K562 (cell line): Measurements from ENCODE around the gene ULK1. TPM values are rescaled to one million over a fixed set of nuclear protein-coding genes. Genes with fewer than 3 reads are reported as not detected.

ENCODE experiments used
- ATAC-seq: fragments of 200-7000 bp; cut with Tn5 transposase; 3 replicates; pipeline ENCODE4 v1.9.1; 2020; ENCODE audit warnings: moderate library complexity
- BruUV-seq: library from RNA; stranded (reverse); fragments of 400-500 nt; replicated peaks from 2 replicates; lab custom pipeline; 2021; lab: Mats Ljungman, UMichigan
- CTCF ChIA-PET: fragments of 300-600 bp; formaldehyde crosslinking; extraction: SDS; loops from one replicate; lab custom pipeline; 2021; ENCODE audit warnings: low intra/inter-chr PET ratio; lab: Yijun Ruan, JAX
- POLR2A ChIA-PET: fragments of 300-600, 350-650 bp; sonication (Branson Sonifier 250); formaldehyde crosslinking; extraction: SDS; loops from one replicate; lab custom pipeline; 2021; ENCODE audit warnings: antibody characterized with exemption, inconsistent platforms; lab: Yijun Ruan, JAX
- DNase-seq, 4 experiments: peaks; one replicate each; pipeline versions ENCODE4 v3.0.0 to v3.0.0-alpha.2; 2011 to 2018; ENCODE audit warnings: low spot score in 3 of 4, mixed read lengths in 3 of 4; ENCODE audit errors: extremely low read depth in 1 of 4
- FAIRE-seq: peaks from 2 replicates; lab custom pipeline; 2011; peaks lifted over from hg19 to GRCh38; lab: Jason Lieb, UNC
- H2AFZ ChIP-seq: 2 replicates; pipeline ENCODE4 v1.6.0; 2011; ENCODE audit warnings: low read depth, low read length, control low read depth, inconsistent platforms
- H3K27ac ChIP-seq: fragments of 200-600 bp; 3 replicates; pipeline ENCODE4 v1.8.0; 2011; ENCODE audit warnings: low read depth, mild to moderate bottlenecking, control low read depth, inconsistent platforms, low read length, moderate library complexity, mixed read lengths; ENCODE audit errors: extremely low read depth
- H3K27me3 ChIP-seq, 2 experiments: fragments of 300-600 bp in 1 of 2; 2 replicates in 1 of 2; 3 replicates in 1 of 2; pipeline versions ENCODE4 v1.6.0 to v1.8.0; 2011; ENCODE audit warnings: inconsistent platforms in 2 of 2, low read length in 2 of 2, mild to moderate bottlenecking in 1 of 2, mixed read lengths in 1 of 2, moderate library complexity in 1 of 2; ENCODE audit not compliant: control insufficient read depth in 2 of 2, insufficient read depth in 2 of 2
- H3K36me3 ChIP-seq: fragments of 300-600 bp; 3 replicates; pipeline ENCODE4 v1.8.0; 2011; ENCODE audit warnings: mild to moderate bottlenecking, low read length, inconsistent platforms; ENCODE audit not compliant: control insufficient read depth, insufficient read depth
- H3K4me1 ChIP-seq, 2 experiments: fragments of 200-600 bp in 1 of 2; replicated peaks in 1 of 2; 2 replicates in 1 of 2; 3 replicates in 1 of 2; pipeline versions ENCODE4 v1.5.1 to v1.8.0; 2011; ENCODE audit warnings: inconsistent platforms in 2 of 2, low read length in 2 of 2, mild to moderate bottlenecking in 1 of 2, mixed read lengths in 1 of 2, moderate library complexity in 1 of 2; ENCODE audit not compliant: control insufficient read depth in 2 of 2, insufficient read depth in 2 of 2
- H3K4me2 ChIP-seq: 2 replicates; pipeline ENCODE4 v1.6.1; 2011; ENCODE audit warnings: low read length, control low read depth, inconsistent platforms, mixed read lengths; ENCODE audit not compliant: insufficient read depth
- H3K4me3 ChIP-seq: fragments of 200-600 bp; sonication (generic), shearing (Covaris generic); 2 replicates; pipeline ENCODE4 v1.5.1; 2016; ENCODE audit warnings: control low read depth, inconsistent platforms
- H3K79me2 ChIP-seq: fragments of 200-600 bp; 3 replicates; pipeline ENCODE4 v1.8.0; 2011; ENCODE audit warnings: low read length, inconsistent platforms; ENCODE audit not compliant: control insufficient read depth, insufficient read depth
- H3K9ac ChIP-seq, 2 experiments: 2 replicates each; pipeline versions ENCODE4 v1.6.0 to v1.6.1; 2011; ENCODE audit warnings: low read depth in 2 of 2, low read length in 2 of 2, control low read depth in 1 of 2, inconsistent platforms in 1 of 2, mild to moderate bottlenecking in 1 of 2, mixed read lengths in 1 of 2; ENCODE audit not compliant: insufficient read depth in 1 of 2
- H3K9me1 ChIP-seq: one replicate; pipeline ENCODE4 v1.6.0; 2011; ENCODE audit warnings: inconsistent platforms, mild to moderate bottlenecking, low read length, moderate library complexity; ENCODE audit not compliant: control insufficient read depth, insufficient read depth
- H3K9me3 ChIP-seq: replicated peaks from 2 replicates; pipeline ENCODE4 v1.5.1; 2011; ENCODE audit warnings: low read depth, low read length, inconsistent platforms; ENCODE audit not compliant: control insufficient read depth, insufficient read depth
- H4K20me1 ChIP-seq: replicated peaks from 2 replicates; pipeline ENCODE4 v1.6.1; 2011; ENCODE audit warnings: low read length, inconsistent platforms, mixed read lengths; ENCODE audit not compliant: control insufficient read depth, insufficient read depth
- FOSL1 ChIP-seq: fragments of 200-800 bp; sonication (Bioruptor generic); conservative IDR thresholded peaks from 2 replicates; pipeline ENCODE4 v1.6.1; 2016; ENCODE audit warnings: missing genetic modification characterization, missing compliant biosample characterization
- HSF4 ChIP-seq: fragments of 250-450 bp; sonication (Bioruptor Pico); IDR thresholded peaks from 2 replicates; pipeline ENCODE4 v2.1.2; 2022; ENCODE audit warnings: mild to moderate bottlenecking, moderate library complexity, borderline replicate concordance
- NFRKB ChIP-seq: fragments of 450-650 bp; IDR thresholded peaks from 2 replicates; pipeline ENCODE4 v1.6.1; 2016; ENCODE audit warnings: low read depth
- SLC30A9 ChIP-seq: fragments of 250-450 bp; sonication (Bioruptor Pico); IDR thresholded peaks from 2 replicates; pipeline ENCODE4 v1.8.0; 2022; ENCODE audit warnings: mild to moderate bottlenecking, moderate library complexity
- SMAD2 ChIP-seq: fragments of 150-350 bp; IDR thresholded peaks from 2 replicates; pipeline ENCODE4 v1.6.1; 2014; ENCODE audit warnings: low read depth, mild to moderate bottlenecking, low read length
- ZBTB33 ChIP-seq: sonication (generic); formaldehyde crosslinking; IDR thresholded peaks from 2 replicates; pipeline ENCODE4 v1.8.1; 2023; ENCODE audit warnings: mild to moderate bottlenecking, missing genetic modification reagents
- WGBS: fragments of 100-300 bp; shearing (Covaris generic); methylation state at CpG from one replicate; pipeline ENCODE4 v1.1.6; 2016; ENCODE audit warnings: low coverage, mixed read lengths; ENCODE audit not compliant: insufficient coverage; ENCODE audit errors: missing lambda C conversion rate; 5-methylcytosine and 5-hydroxymethylcytosine counted together
- in situ Hi-C: fragments of 300-500 bp; cut with MboI; formaldehyde crosslinking; loops from 4 replicates; pipeline ENCODE4 v1.15.0; 2018; ENCODE audit warnings: inconsistent platforms, mixed read lengths
- intact Hi-C: fragments of 100-400 bp; cut with micrococcal nuclease; formaldehyde crosslinking; loops from 2 replicates; pipeline ENCODE4 v1.14.2; 2022
- polyA plus RNA-seq, 8 experiments: library from polyadenylated mRNA; depleted of rRNA in 4 of 8; stranded (reverse) in 5 of 8; unstranded in 3 of 8; fragments of >200 nt; fragmentation: Nextera tagmentation in 2 of 8; fragmentation: Illumina TruSeq in 1 of 8; extraction: Ambion mirVana in 2 of 8; extraction: Trizol in 1 of 8; gene quantifications; 2 replicates each; pipeline versions ENCODE4 v1.2.1 to v1.2.3, GENCODE V29; 2011 to 2014; ENCODE audit warnings: inconsistent platforms in 1 of 8, missing spikeins in 1 of 8
- total RNA-seq, 7 experiments: library from RNA; depleted of rRNA in 6 of 7; stranded (reverse); fragments of >200 nt in 6 of 7; fragmentation: Illumina TruSeq in 2 of 7; extraction: Trizol in 2 of 7; gene quantifications; 2 replicates each; pipeline versions ENCODE4 v1.2.1 to v1.2.3, GENCODE V29; 2011 to 2021; ENCODE audit warnings: low replicate concordance in 1 of 7
- TF ChIP-seq, protein P1 (sequence below): fragments of 200-800 bp; sonication (Bioruptor generic); IDR thresholded peaks from 2 replicates; pipeline ENCODE4 v1.6.1; 2017; ENCODE audit warnings: missing genetic modification characterization, missing compliant biosample characterization
- TF ChIP-seq, protein P2 (sequence below), 2 experiments: fragments of 450-650 bp; formaldehyde crosslinking in 1 of 2; IDR thresholded peaks; 2 replicates each; pipeline versions ENCODE4 v1.4.0 to v1.6.1; 2014 to 2020; ENCODE audit warnings: mild to moderate bottlenecking in 2 of 2, borderline replicate concordance in 1 of 2, low read depth in 1 of 2

ULK1 gene
- total and polyA plus RNA-seq, 9 of the 15 experiments (the other 6 are each of a cell fraction or from before 2014, with no cell fraction given), result 0.15 to 29.4 (median 2.5) TPM

DNA sequence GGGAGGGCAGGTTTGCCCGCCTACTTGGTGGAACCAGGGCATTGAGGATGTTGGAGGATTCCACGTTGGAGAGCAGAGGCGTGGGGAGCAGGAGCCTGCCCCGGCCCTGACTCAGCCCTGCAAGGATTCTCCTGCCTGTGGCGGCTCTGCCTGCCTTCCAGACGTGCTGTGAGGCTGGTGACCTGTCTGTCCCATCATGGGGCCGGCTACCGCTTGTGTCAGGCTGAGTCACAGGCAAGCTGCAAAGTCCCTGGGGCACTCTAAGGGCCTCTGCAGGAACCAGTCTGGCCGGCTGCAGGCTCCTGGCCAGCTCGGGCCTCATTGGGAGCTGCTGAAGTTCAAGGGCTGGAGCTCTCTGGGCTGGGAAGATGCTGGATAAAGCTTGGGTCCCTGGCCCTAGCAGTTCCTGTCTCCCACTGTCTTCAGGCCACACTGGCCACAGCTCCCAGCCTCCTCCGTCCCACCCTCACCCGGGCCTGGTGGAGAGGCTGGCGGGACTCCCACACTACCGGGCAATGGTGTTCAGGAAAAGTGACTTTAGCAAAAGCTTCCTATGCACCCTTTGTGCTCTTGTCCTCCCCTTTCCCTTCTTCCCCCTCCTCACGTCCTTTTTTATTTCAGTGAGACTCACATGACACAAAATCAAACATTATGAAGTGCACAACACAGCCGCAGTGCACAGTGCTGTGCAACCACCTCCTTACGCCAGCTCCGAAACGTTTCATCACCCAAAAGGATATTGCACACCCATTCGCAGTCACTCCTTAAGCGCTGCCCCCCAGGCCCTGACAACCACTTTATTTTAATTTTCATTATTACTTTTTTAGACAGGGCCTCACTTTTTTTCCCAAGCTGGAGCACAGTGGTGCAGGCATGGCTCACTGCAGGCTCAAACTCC lies 22.0 kb upstream of the ULK1 start:
- no peaks in the 10 kb centered on the region for H3K79me2 ChIP-seq
- TF ChIP-seq, protein P1, sequence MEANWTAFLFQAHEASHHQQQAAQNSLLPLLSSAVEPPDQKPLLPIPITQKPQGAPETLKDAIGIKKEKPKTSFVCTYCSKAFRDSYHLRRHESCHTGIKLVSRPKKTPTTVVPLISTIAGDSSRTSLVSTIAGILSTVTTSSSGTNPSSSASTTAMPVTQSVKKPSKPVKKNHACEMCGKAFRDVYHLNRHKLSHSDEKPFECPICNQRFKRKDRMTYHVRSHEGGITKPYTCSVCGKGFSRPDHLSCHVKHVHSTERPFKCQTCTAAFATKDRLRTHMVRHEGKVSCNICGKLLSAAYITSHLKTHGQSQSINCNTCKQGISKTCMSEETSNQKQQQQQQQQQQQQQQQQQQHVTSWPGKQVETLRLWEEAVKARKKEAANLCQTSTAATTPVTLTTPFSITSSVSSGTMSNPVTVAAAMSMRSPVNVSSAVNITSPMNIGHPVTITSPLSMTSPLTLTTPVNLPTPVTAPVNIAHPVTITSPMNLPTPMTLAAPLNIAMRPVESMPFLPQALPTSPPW, result no peak
- no peak for TF ChIP-seq SLC30A9 (CRISPR knock-in tag)
- no peak for TF ChIP-seq HSF4 (CRISPR knock-in tag)
- TF ChIP-seq NFRKB, result no peak
- TF ChIP-seq, protein P2, sequence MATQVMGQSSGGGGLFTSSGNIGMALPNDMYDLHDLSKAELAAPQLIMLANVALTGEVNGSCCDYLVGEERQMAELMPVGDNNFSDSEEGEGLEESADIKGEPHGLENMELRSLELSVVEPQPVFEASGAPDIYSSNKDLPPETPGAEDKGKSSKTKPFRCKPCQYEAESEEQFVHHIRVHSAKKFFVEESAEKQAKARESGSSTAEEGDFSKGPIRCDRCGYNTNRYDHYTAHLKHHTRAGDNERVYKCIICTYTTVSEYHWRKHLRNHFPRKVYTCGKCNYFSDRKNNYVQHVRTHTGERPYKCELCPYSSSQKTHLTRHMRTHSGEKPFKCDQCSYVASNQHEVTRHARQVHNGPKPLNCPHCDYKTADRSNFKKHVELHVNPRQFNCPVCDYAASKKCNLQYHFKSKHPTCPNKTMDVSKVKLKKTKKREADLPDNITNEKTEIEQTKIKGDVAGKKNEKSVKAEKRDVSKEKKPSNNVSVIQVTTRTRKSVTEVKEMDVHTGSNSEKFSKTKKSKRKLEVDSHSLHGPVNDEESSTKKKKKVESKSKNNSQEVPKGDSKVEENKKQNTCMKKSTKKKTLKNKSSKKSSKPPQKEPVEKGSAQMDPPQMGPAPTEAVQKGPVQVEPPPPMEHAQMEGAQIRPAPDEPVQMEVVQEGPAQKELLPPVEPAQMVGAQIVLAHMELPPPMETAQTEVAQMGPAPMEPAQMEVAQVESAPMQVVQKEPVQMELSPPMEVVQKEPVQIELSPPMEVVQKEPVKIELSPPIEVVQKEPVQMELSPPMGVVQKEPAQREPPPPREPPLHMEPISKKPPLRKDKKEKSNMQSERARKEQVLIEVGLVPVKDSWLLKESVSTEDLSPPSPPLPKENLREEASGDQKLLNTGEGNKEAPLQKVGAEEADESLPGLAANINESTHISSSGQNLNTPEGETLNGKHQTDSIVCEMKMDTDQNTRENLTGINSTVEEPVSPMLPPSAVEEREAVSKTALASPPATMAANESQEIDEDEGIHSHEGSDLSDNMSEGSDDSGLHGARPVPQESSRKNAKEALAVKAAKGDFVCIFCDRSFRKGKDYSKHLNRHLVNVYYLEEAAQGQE (IDR thresholded peaks at IDR 0.05; ENCODE audit: borderline replicate concordance), result no peak
- TF ChIP-seq, protein P2 (CRISPR knock-in tag; IDR thresholded peaks at IDR 0.05; ENCODE audit: low read depth), result no peak
- 0 out of 2 replicates have a peak, but pooled peaks have one; percentile 24 for TF ChIP-seq FOSL1 (tag)
- TF ChIP-seq SMAD2, result no peak
- peak; percentile 15; the same call in 1 of the 2 replicates for TF ChIP-seq ZBTB33 (CRISPR knock-in tag)
- ChIA-PET CTCF (no interaction called here), POLR2A (interaction anchor here (0.6 to 1.3 kb wide), 4 partner anchors 9 to 215 kb away, joined by 3 to 6 read pairs (median 4); no protein-coding TSS in a partner anchor)
- H3K4me2 ChIP-seq, result no peak overlapping the region
- H3K9ac ChIP-seq, result peak overlapping the region in 1 of 2 experiments; percentile 11; a peak in 1 of 4 replicates
- H3K4me3 ChIP-seq, result no peak overlapping the region
- H3K36me3 ChIP-seq, result no peaks in the 10 kb centered on the region
- DNase-seq, result no peak
- FAIRE-seq, result no peak
- ATAC-seq, result peak; percentile 56
- no peaks in the 10 kb centered on the region for H3K9me1 ChIP-seq
- no peaks in the 10 kb centered on the region for H3K27me3 ChIP-seq
- intact Hi-C loops (no loop called here), in situ Hi-C loops (no loop called here)
- WGBS, result 34% methylated on average over 20 of the region's 21 CpGs
- H2AFZ ChIP-seq, result no peak overlapping the region
- BruUV-seq, result no TSS peak
- no peaks in the 10 kb centered on the region for H3K9me3 ChIP-seq
- peaks cover 0 to 15% of the 10 kb centered on the region in 2 experiments; a peak in 2 of 5 replicates for H3K4me1 ChIP-seq
- no peak overlapping the region for H3K27ac ChIP-seq
- H4K20me1 ChIP-seq, result no peaks in the 10 kb centered on the region
